Activated T-helper 1 cell treated with Interleukin-2 at 50 U/mL for 16 hours (primary cell): ENCODE data around the gene CLEC4M.
"Not testable (repeated sequence)": the region's sequence is repeated elsewhere in the genome, so short reads cannot be mapped to it uniquely, and the experiment has no call there.

ENCODE experiments used
- DNase-seq: peaks from one replicate; pipeline ENCODE4 v3.0.0-alpha.2; 2020; ENCODE audit warnings: low read depth

The CLEC4M gene

GRCh38 chr19:7740682-7741054 lies 22.4 kb upstream of the CLEC4M start:
- no peak for DNase-seq

GRCh38 chr19:7742575-7742974 lies 20.5 kb upstream of the CLEC4M start:
- no peak for DNase-seq

- DNase-seq: no peak
Measured at GRCh38 chr19:7742991-7743390, 20.1 kb upstream of the CLEC4M start.

GRCh38 chr19:7743425-7743841 lies 19.6 kb upstream of the CLEC4M start:
- no peak for DNase-seq

GRCh38 chr19:7744199-7744786 lies 18.8 kb upstream of the CLEC4M start:
- DNase-seq: no peak

- no peak for DNase-seq
Measured at GRCh38 chr19:7744871-7745650, 18.0 kb upstream of the CLEC4M start.

- not testable (repeated sequence) for DNase-seq
Measured at GRCh38 chr19:7746306-7746705, 16.7 kb upstream of the CLEC4M start.

GRCh38 chr19:7746903-7747884 lies 15.8 kb upstream of the CLEC4M start, which contains the start of gene CD209:
CD209 (minus strand) TSS chr19:7747534; CDS start chr19:7747511, 23 bp downstream.
- DNase-seq: no peak

GRCh38 chr19:7748171-7748570 lies 14.9 kb upstream of the CLEC4M start:
- DNase-seq: no peak

GRCh38 chr19:7748756-7749155 lies 14.3 kb upstream of the CLEC4M start:
- DNase-seq: no peak

GRCh38 chr19:7751157-7751783 lies 11.8 kb upstream of the CLEC4M start:
- DNase-seq: no peak

- DNase-seq: no peak
Measured at GRCh38 chr19:7756258-7756657, 6.8 kb upstream of the CLEC4M start.

GRCh38 chr19:7757358-7757757 lies 5.7 kb upstream of the CLEC4M start:
- DNase-seq: no peak

GRCh38 chr19:7759156-7759555 lies 3.9 kb upstream of the CLEC4M start:
- no peak for DNase-seq

- no peak for DNase-seq
Measured at GRCh38 chr19:7763696-7764095, 653 bp downstream of the CLEC4M start.

- not testable (repeated sequence) for DNase-seq
Measured at GRCh38 chr19:7764157-7764556, 1.1 kb downstream of the CLEC4M start.

GRCh38 chr19:7765043-7765442 lies 2.0 kb downstream of the CLEC4M start:
- not testable (repeated sequence) for DNase-seq

- DNase-seq: no peak
Measured at GRCh38 chr19:7766535-7766934, 3.5 kb downstream of the CLEC4M start.

GRCh38 chr19:7767487-7767886 lies 4.4 kb downstream of the CLEC4M start:
- no peak for DNase-seq

- DNase-seq: no peak
Measured at GRCh38 chr19:7769171-7769570, 6.1 kb downstream of the CLEC4M start.

- DNase-seq: no peak
Measured at GRCh38 chr19:7771072-7771471, 8.0 kb downstream of the CLEC4M start.

- DNase-seq: no peak
Measured at GRCh38 chr19:7772752-7773291, 9.8 kb downstream of the CLEC4M start.
